Measurements from ENCODE around the gene FSTL1.

Gene FSTL1

DNA sequence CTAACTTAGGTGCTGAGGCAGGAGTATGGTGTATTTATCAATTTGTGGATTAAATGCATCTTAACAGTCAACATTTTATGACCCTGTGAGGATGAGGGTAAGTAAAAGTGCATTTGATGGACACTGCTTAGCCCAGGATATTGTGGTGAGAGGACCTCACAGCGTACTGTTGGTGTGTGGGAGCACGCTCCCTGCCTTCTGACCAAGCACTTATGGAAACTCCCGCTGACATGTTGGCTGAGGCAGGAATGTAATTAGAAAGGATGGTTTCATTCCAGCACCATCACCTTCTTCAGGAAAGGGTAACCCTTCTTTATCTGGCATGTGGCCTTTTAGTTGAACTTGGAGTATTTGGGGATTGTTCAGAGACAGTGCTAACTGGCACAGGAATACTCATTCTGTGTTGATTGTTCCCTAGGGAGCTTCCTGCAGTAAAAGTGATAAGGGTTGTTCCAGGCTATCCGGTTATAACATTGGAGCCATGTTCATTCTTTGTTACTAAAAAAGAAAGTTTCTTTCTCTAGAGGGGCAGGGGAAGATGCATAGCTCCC, 11.7 kb upstream of the FSTL1 start:
- no peak for DNase-seq

DNA sequence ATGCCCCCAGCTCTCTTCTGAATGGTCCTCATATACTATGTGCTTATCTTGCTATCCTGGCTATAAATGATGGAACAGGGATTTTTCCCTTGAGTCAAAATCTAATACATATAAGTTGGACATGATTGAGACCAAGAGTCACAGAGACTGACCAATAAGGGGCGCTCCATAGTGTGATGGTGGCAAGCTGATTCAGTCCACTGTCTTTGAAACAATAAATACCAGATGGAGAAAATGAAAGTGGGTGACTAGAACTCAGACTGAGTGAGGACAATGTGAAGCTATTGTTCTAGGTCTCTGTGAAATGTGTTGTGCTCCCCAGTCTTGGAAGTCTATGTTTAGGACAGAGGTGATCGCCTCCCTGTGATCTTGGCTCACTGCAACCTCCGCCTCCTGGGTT, 10.6 kb upstream of the FSTL1 start:
- DNase-seq, result no peak

DNA sequence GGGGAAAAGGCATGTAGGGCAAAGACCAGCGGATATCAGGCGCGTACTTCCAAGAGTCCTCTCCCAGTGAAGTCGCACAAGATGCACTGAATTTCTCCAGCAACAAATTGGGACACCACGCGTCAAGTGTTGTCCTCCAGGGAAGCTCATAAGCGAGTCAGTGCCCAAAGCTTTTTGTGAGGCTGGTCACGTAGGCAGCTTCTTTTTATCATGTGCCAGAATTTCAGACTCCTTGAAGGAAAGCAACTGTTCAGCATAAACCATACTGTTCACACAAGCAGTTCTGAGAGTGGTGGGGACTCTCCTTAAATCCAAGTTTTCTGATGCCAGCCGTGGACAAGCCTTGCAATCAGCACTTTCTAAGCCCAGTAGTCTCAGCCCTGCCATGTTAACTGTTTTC, 10.1 kb upstream of the FSTL1 start:
- no peak for DNase-seq

DNA sequence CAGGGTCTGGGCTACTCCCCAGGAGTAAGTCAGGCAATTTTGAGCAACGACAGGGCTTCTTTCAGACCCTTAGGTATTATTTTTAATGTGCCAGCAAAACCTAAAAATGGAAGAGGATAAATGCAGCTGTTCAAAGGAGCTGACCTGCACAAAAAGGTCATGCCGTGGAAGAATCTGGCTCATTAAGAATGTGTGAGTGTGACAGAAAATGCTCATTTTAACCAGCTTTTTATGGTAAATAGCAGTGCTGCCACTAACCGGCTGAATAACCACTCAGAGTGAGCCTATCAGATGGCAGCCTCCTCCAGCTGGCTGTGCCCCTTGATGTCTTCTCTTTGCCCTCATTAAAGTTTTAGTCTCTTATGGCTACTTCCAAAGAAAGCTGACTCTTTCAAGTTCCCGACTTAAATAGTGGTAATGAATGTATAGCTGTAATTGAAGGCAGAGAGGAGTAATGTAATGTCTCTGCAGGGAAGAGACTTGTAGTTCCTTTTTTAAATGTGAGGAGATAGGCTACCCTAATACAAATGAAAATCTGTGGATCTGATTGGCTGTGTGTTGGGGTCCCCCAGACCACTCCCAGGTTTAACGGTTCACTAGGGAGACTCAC, 9.5 kb upstream of the FSTL1 start:
- no peak for DNase-seq

DNA sequence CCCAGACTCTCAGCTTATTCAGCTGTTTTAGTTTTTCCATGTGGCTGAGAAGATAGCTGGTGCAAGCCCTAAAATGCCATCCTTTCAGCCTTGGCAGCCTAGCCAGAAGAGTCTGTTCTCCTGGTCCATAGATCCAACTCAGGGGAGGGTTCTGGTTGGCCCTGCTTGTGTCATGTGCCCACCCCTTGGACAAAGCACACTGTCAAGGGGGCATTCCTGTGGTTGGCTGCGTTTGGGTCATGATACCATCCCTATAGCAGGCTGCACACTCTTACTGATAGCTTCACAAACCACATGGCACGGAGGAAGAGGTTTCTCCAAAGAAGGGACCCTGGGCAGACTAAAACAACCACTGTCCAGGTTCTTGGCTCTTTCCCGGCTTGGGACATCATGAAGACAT, 8.4 kb upstream of the FSTL1 start:
- no peak for DNase-seq

DNA sequence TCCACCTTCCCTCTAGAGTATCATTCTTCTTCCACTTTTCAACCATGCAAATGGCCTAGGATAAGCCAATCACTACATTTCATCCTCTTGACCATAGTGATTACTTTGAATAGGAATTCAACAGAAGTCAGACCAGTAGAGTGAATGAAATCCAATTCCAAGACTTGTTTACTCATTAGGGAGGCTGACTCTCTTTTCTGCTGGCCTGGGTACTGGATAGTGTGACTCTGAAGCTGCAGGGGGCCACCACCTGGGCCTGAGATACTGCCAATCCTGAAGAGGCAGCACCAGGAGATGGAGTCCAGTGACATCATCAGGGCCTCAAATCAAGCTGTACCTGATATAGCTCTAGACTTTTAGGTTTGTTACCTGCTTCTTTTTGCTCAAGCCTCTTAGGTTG, 7.0 kb upstream of the FSTL1 start:
- DNase-seq, result no peak

DNA sequence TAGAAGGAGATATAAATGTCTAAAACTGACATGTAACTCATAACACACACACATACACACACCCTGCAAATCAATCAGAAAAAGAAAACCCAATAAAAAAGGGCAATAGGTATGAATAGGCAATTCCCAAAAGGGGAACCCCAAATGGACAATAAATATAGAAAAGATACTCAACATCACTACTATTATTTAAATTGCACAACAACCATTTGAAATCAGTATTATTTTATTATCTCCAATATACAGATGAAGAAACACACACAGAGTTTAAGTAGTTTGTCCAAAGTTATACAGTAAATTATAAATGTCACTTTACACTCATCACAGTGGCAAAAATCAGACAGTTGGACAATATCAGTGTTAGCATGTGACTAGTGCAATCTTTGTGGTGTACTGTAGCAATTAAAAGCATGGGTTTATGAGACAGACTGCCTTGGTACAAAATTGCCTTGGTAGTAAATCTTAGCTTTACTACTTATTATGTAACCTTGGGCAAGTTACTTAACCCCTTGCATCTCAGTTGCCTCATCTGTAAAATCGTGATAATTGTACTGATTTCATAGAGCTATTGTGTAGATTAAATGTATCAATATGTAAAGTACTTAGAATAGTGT, 3.4 kb upstream of the FSTL1 start:
- DNase-seq, result no peak

DNA sequence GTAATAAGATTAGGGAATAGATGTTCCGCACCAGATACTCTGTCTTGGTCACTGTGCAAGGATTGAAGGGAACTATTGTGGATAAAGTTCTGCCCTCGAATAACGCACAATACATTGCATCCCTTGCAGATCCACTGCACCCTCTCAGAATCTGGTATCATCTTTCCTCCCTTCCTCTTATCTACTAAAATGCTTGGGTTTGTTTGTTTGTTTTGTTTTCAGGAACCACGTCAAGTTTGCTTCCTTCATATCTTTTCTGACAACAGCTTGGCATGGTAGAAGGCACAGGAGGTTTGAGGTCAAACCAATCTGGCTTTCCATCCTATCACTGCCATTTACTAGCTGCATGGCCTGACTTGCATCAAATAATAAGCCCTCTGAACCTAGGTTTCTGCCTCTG, 2.0 kb upstream of the FSTL1 start:
- no peak for DNase-seq

DNA sequence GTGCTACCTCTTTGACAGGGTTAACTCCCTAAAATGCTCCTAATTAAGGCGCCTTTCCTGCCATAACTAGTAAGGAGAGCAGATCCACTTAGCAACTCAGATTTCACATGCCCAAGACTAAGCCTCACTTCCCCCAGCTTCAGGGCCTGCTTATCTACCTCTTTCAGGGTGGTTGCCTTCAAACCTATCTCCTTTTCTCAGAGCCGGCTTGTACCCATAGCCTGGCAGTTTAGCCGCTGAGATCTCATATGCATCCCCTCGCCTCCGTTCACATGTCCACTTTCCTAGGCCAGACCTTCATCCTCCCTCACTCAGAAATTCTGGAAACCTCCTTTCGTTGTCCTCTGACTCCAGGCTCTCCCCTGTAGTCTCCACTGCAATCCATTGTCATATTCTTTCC, 1.0 kb upstream of the FSTL1 start:
- no peak for DNase-seq

DNA sequence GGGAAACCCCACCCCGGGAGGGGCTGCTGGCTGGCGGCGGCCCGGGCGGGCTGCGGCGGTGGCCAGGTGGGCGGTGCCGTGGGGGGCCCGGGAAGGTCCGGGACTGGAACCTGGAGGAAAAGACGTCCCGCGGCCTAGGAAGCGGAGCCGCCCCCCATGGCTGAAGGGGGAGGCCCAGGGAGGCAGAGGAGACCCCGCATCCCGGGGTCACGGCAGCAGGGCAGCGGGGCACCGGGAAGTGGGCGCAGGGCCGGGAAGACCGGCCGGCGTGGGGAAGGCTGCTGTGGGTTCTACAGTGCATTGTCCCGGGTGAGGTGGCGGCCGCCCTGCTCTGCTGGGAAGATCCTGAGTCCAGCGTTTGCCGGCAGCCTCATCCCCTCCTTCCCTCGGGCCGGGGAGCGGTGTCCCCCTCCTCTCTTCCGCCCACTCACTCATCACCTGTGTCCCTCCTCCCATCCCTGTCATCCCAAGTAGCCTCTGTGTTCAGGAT, 525 bp upstream of the FSTL1 start:
- DNase-seq, result no peak

DNA sequence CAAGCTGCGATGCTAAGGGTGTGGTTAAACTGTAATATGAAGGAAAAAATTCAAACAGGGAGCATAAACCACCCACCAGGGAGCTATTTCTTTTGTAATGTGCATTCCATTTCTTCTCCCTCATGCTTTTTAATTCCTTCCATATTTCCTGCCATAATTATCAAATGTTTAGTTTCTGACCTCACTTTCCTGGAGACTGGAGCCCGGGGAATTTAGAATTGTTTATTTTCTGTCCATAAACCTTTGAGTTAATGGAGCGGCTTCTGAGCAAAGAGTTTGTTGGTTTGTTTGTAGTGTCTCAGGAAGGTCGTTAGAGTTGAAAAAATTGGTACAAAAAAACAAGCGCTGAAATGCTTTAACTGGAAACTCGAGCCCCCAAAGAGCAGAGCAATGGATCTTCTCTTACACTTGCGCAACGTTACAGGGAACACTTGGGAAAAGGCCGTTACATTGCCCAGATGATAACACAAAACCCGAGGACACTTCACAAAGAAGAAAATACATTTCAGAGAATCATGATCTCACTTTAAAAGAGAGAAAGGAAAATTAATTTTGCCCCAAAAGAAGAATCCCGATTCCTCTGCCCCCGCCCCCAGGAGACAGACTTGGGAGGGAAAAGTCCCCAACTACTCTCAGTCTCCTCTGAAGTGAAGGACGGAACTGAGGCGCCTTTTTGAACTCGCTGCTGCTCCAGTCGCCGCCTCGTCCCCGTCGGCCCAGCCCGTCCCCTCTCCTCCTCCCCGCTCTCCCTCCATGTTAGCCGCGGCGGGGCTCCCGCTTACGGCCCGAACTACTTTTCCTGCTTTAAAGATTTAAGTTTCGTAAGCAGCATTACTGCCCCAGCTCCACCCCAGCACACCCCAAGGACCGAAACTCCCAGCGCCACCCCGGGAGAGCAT, 842 bp downstream of the FSTL1 start:
- DNase-seq, result no peak

DNA sequence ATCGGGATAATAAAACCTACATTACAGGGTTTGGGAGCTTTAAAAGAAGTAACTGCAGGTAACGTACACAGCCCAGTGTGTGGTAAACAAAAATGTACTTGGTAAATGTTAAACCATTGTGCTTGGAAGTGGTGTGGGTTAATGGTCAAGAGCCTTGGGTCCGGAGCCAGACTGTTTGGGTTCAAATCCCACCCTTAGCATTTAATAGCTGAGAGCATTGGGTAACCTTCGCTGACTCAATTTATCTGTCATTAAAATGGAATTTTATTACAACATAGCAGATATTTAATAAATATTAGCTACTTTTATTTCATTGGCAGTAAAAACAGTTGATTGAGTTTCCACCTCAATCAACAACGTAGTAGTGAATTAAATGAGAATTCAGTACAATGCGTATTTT, 1.5 kb downstream of the FSTL1 start:
- DNase-seq, result no peak

DNA sequence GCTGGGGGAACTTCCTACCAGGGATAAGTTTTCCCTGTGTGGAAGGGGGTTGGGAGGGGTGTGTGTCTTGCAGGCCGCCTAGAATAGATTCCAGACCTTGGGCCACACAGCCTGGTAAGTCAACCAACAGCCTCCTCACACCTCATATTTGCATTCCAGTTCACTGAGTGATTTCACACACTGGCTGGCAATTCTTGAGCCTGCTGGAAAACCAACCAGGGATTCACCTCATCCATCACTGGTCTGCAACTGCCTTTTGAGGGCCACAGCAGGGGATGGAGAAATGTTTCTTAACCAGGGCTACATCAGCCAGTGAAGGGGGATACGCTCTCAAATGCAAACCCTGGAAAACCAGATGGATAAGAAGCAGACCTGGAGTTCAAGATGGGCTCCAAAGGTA, 2.0 kb downstream of the FSTL1 start:
- DNase-seq, result no peak

DNA sequence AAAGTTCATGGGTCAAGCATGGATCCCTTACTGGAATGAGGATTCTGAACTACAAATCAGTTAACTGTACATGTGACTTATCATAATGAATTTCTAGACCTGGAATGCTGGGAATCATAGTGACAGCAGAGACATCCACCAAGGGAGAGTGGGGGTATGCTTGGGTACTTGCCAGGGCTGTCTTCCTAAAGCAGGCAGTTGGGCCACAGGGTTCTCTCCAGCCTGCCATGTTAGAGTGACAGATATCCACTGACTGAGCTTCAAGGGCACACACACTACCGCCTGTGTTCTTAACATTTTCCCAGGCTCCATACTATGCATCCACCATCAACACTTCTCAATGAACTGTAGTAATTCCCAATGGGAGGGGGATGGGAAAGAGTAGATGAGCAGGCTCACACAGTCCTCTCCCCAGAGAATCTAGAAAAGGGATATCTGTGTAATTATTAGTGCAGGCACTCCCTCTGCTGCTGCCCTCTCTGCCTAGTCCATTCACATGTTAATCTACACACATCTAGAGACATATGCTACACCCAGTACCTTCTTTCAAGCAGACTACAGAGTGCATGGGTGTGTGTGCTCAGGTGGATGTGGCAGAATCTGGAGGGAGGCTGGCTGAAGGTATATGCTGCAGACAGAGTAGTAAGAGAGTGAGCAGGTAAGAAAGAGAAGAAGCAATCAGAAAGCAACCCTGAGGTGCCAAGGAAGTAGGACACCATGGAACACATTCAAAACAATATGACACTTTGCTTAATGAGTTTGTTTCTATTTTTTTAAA, 3.7 kb downstream of the FSTL1 start:
- no peak for DNase-seq

DNA sequence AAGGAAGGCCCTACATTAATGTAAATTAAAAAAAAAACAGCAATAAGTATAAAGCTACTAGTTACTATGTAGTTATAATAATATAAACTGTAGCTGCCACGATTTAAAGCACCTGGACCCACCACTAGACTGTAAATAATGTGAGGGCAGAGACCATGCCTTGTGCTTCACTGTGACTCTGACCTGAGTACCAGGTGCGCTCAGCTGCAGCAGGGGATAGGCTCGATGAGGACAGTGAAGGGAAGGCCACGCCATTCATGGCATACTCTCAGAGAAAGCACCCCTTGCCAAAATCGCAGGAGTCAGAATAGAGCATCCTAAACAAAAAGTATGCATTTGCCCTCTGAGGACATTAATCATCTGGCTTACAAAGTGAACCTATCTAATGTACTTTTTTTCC, 5.1 kb downstream of the FSTL1 start:
- no peak for DNase-seq

DNA sequence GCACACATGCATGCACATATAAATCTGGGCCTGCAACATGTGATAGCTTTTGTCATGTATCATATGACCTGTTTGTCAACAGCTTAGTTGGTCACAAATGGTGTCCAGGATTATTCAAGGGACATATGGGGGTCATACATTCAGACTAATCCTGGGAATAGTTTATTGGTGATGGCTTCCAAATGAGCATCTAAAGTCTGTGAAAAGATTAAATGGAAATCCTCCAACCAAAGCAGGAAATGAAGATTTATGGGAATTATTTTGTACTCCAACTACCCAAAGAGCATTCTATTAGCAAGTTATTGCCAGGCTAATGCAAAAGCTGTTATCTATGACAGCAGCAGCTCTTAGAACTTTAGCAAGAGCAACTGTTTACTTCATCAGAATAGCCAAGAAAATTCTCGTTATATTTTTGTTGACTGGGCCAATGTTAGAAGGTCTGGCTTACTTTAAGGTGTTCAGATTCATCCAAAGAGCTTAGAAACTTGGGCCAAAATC, 7.1 kb downstream of the FSTL1 start:
- DNase-seq, result no peak

DNA sequence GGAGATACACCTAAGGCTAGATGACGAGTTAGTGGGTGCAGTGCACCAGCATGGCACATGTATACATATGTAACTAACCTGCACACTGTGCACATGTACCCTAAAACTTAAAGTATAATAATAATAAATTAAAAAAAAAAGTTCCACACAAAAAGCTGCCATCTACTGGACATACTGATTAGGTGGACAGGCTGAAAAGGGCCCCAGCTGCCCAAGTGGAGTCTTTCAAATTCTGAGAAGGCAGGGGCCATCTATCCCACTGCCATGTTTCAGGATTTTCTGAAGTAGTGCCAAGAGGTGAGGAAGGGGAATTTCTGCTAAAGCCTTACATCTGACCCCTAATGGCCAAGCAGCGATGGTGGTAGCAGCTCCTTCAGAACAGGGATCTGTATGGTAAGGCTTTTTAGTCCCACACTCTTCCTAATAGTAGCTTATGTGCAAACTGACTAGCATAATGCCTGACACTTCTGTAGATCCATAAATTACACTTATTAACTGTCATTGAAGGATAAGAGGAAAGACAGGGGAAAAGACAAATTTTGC, 7.7 kb downstream of the FSTL1 start:
- DNase-seq, result no peak

DNA sequence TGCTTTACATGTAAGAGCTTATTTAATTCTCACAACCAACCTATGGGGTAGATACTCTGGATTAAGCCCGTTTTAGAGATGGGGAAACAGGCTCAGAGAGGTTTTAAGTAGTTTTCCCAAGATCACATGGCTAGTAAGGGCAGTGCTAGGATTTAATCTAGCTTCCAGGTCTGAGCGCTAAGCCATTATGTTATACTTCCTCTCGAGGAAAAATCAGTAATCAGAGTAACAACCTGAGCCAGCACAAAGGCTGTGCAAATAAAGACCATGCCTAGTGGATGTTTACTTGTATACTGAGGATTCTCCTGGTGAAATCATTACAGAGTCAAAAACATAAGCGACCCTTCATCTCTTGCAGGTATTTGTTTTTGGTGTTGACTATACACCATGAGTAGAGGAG, 9.0 kb downstream of the FSTL1 start:
- DNase-seq, result no peak

DNA sequence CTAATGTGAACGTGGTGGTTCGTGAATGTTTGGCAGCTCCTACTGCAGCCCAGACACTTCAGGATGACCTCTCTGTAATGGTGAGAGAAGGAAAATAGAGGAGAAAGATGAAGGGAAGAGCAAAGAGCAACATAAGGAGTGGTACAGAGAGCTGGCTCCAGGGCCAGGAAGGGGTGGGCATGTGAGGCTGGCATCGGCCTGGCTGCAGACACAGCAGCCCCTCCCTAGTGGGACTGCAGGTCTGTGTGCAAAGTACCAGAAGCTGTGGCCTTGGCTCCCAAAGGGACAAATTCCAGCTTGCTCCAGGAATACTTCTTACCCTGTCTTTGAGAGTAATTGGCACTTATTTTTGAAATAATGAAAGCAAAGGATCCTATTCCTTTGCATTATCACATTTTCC, 10.0 kb downstream of the FSTL1 start:
- no peak for DNase-seq

DNA sequence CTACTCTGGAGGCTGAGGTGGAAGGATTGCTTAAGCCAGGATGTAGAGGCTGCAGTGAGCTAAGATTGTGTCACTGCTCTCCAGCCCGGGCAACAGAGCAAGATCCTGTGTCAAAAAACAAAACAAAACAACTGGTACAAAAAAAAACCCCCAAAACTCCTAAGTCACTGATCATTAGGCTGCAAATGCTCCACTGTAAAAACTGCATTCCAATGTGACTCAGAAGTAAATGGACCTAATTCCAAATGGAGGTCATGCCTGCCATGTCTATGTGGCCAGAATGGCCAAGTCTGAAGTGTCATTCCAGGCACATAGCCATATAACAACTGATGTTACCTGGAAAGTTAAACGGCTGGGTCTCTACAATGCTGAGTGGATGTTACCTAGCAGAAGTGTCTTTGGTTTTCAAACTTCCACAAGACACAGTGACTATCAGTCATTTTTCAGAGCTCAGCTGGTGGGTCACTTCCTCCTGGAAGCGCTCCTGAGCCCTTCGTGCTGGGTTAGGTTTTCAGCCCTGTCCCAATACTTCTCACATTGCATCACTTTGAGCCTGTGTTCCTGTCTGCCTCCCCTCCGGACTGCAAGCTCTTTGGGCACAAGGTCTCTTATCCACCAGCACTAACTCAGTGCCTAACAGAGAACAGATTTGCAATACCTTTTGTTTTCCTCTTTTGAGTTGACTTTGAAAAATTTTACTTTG, 10.6 kb downstream of the FSTL1 start:
- DNase-seq, result no peak

DNA sequence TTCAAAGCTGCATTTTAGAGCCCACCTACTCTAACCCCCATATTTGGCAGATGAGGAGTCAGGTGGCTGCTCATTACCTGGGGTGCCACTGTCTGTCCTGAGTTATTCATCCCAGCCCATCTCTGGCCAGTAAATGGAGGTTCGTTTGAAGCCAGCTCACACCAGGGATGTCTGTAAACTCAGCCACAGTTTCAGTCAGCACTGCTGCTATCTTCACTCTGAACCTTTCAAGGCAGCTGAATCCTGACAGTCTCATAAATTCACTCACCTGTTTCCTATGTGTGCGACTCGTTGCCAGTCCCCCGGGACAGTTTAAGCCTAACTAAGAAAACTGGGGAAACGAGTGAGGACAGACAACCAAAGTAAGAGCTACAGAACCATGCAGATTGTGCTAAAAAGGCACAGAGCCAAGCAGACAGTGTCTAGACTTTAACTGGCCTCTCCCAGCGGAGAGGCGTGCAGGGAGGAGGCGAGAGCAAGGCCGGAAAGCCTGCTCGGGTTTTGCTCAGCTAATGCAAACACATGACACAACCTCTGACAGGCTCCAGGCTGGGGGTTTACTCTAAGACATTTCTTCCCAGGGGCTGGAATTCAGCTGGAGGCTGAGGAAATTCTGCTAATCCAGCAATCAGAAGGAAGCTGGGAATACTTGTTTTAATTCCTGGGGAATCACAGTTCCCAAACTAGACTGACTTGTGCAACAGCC, 12.0 kb downstream of the FSTL1 start:
- DNase-seq, result no peak
